AG04450 (cell line): Measurements from ENCODE around the gene KAT6B. TPM values are rescaled to one million over a fixed set of nuclear protein-coding genes. Genes with fewer than 3 reads are reported as not detected.

Experiments
- CTCF ChIA-PET: fragments of 300-600, 350-600 bp; formaldehyde crosslinking; extraction: SDS; loops from one replicate; lab custom pipeline; 2022; ENCODE audit warnings: antibody characterized with exemption, inconsistent platforms; lab: Charles Lee
- POLR2A ChIA-PET: fragments of 350-600 bp; formaldehyde crosslinking; extraction: SDS; loops from one replicate; lab custom pipeline; 2021; ENCODE audit warnings: antibody characterized with exemption, inconsistent platforms; lab: Yijun Ruan, JAX
- DNase-seq: peaks from one replicate; pipeline ENCODE4 v3.0.0-alpha.2; 2011; ENCODE audit warnings: low read depth, low spot score
- H3K27ac ChIP-seq: one replicate; pipeline ENCODE4 v1.5.1; 2012; ENCODE audit warnings: low read depth, low read length, control low read depth
- H3K27me3 ChIP-seq: one replicate; pipeline ENCODE4 v1.6.0; 2012; ENCODE audit warnings: low read length; ENCODE audit not compliant: control insufficient read depth, insufficient read depth
- H3K4me3 ChIP-seq: 2 replicates; pipeline ENCODE4 v1.5.1; 2011; ENCODE audit warnings: mild to moderate bottlenecking, low read depth, low read length, control low read depth
- H3K9me3 ChIP-seq: 2 replicates; pipeline ENCODE4 v1.5.1; 2012; ENCODE audit warnings: low read length; ENCODE audit not compliant: control insufficient read depth, insufficient read depth
- polyA plus RNA-seq: library from polyadenylated mRNA; depleted of rRNA; stranded (reverse); fragments of >200 nt; gene quantifications from 2 replicates; pipeline ENCODE4 v1.2.3, GENCODE V29; 2011
- TF ChIP-seq, protein P1 (sequence below): IDR thresholded peaks from 2 replicates; pipeline ENCODE4 v1.5.1; 2011; ENCODE audit warnings: low read depth, low read length, control low read depth, inconsistent platforms

Gene KAT6B
- polyA plus RNA-seq, 1 experiment, result 10.4 TPM

DNA sequence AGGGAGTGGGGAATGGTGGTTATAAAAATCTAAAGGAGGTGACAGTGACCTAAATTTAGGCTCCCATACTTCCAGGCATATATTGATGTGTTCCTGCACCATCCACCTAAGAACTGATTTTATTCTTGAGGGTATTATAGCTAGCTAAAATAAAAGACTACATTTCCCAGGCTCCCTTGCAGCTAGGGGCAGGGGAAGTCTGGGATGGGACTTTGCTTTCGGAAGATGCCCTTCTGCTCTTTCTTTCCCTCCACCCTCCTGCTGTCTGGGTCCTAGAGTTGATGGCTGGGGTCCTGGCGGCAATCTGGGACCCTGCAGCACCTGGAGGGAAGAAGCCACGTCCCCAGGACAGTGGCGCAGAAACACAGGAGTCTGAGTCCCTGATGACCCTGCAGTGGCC lies 231.3 kb downstream of the KAT6B start:
- Histone ChIP-seq H3K4me3 (no peak overlapping the region), H3K9me3 (peaks cover 6% of the 10 kb centered on the region; the same call in 1 of the 2 replicates), H3K27me3 (no peaks in the 10 kb centered on the region), H3K27ac (no peak overlapping the region)
- POLR2A ChIA-PET, result no interaction called here
- CTCF ChIA-PET, result no interaction called here
- TF ChIP-seq, protein P1, sequence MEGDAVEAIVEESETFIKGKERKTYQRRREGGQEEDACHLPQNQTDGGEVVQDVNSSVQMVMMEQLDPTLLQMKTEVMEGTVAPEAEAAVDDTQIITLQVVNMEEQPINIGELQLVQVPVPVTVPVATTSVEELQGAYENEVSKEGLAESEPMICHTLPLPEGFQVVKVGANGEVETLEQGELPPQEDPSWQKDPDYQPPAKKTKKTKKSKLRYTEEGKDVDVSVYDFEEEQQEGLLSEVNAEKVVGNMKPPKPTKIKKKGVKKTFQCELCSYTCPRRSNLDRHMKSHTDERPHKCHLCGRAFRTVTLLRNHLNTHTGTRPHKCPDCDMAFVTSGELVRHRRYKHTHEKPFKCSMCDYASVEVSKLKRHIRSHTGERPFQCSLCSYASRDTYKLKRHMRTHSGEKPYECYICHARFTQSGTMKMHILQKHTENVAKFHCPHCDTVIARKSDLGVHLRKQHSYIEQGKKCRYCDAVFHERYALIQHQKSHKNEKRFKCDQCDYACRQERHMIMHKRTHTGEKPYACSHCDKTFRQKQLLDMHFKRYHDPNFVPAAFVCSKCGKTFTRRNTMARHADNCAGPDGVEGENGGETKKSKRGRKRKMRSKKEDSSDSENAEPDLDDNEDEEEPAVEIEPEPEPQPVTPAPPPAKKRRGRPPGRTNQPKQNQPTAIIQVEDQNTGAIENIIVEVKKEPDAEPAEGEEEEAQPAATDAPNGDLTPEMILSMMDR, result no peak
- no peak for DNase-seq

DNA sequence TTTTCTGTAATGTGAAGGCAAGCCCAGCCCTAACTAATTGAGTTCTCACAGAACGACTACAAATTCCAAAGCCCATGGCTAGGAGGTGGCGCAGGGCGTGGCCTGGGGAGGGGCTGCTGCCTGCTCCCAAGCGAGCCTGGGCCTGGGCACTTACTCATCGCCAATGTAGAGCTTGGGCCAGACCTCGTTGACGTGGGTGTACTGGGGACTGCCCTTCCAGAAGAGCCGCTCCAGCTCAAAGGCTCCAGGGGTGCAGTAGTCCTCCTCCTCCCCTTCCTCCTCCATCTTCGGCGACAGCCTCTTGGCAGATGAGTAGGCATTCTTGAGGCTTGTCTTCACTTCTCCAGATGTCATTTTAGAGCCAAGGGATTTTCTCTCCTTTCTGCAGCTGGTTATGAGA lies 231.8 kb downstream of the KAT6B start:
- CTCF ChIA-PET, result no interaction called here
- POLR2A ChIA-PET, result no interaction called here
- DNase-seq, result no peak

GRCh38 chr10:75061709-75062505 lies 235.5 kb downstream of the KAT6B start:
- ChIA-PET CTCF (no interaction called here), POLR2A (no interaction called here)
- TF ChIP-seq, protein P1, result no peak
- no peak overlapping the region for H3K27ac ChIP-seq
- H3K27me3 ChIP-seq, result no peaks in the 10 kb centered on the region
- H3K9me3 ChIP-seq, result peaks cover 6% of the 10 kb centered on the region; the same call in 1 of the 2 replicates
- no peak overlapping the region for H3K4me3 ChIP-seq
- no peak for DNase-seq

More for the DNA sequence above, 231.8 kb downstream of the KAT6B start:
- Histone ChIP-seq H3K27ac (no peak overlapping the region), H3K27me3 (no peaks in the 10 kb centered on the region), H3K9me3 (peaks cover 6% of the 10 kb centered on the region; the same call in 1 of the 2 replicates), H3K4me3 (no peak overlapping the region)
- TF ChIP-seq, protein P1, result no peak

GRCh38 chr10:75062506-75063299 lies 236.3 kb downstream of the KAT6B start:
- ChIA-PET POLR2A (no interaction called here), CTCF (no interaction called here)
- no peaks in the 10 kb centered on the region for H3K27me3 ChIP-seq
- H3K4me3 ChIP-seq, result no peak overlapping the region
- no peak overlapping the region for H3K27ac ChIP-seq
- TF ChIP-seq, protein P1, result no peak
- no peak for DNase-seq
- H3K9me3 ChIP-seq, result peaks cover 6% of the 10 kb centered on the region; the same call in 1 of the 2 replicates
